Endodermal cell (in vitro differentiated cells): ENCODE measurements around the gene SALL3. TPM values are rescaled to one million over a fixed set of nuclear protein-coding genes. Genes with fewer than 3 reads are reported as not detected.
A peak's percentile ranks its signal among the peaks of the same experiment; 100 is the strongest.

Experiments used
- DNase-seq: peaks from one replicate; pipeline ENCODE4 v3.0.0-alpha.2; 2017
- H3K27ac ChIP-seq: 2 replicates; pipeline ENCODE4 v1.5.1; 2013; ENCODE audit warnings: mild to moderate bottlenecking, low read depth, low read length, moderate library complexity
- H3K27me3 ChIP-seq: 2 replicates; pipeline ENCODE4 v1.6.1; 2013; ENCODE audit warnings: mild to moderate bottlenecking, low read length, moderate library complexity; ENCODE audit not compliant: insufficient read depth, control insufficient read depth, poor library complexity, severe bottlenecking
- H3K36me3 ChIP-seq: 2 replicates; pipeline ENCODE4 v1.7.0; 2013; ENCODE audit warnings: mild to moderate bottlenecking, low read length, moderate library complexity; ENCODE audit not compliant: control insufficient read depth, insufficient read depth
- H3K4me1 ChIP-seq: one replicate; pipeline ENCODE4 v1.7.0; 2013; ENCODE audit warnings: low read length; ENCODE audit not compliant: control insufficient read depth, insufficient read depth
- H3K4me3 ChIP-seq: 2 replicates; pipeline ENCODE4 v1.5.1; 2013; ENCODE audit warnings: mild to moderate bottlenecking, low read length, moderate library complexity
- H3K9ac ChIP-seq: 2 replicates; pipeline ENCODE4 v1.6.1; 2013; ENCODE audit warnings: mild to moderate bottlenecking, low read length, moderate library complexity; ENCODE audit not compliant: poor library complexity, severe bottlenecking; ENCODE audit errors: extremely low read depth
- H3K9me3 ChIP-seq: 2 replicates; pipeline ENCODE4 v1.6.1; 2013; ENCODE audit warnings: mild to moderate bottlenecking, low read length, moderate library complexity; ENCODE audit not compliant: control insufficient read depth
- H3K27ac Mint-ChIP-seq: 2 replicates; pipeline ENCODE4 v1.8.0; 2020; ENCODE audit warnings: mixed read lengths
- H3K27me3 Mint-ChIP-seq: 2 replicates; pipeline ENCODE4 v1.8.0; 2021; ENCODE audit warnings: mild to moderate bottlenecking, mixed read lengths; ENCODE audit not compliant: insufficient read depth
- H3K36me3 Mint-ChIP-seq: 2 replicates; pipeline ENCODE4 v1.8.0; 2020; ENCODE audit warnings: low read depth, mixed read lengths
- H3K4me1 Mint-ChIP-seq: 2 replicates; pipeline ENCODE4 v1.8.0; 2020; ENCODE audit warnings: mixed read lengths
- H3K4me3 Mint-ChIP-seq: 2 replicates; pipeline ENCODE4 v1.8.0; 2020; ENCODE audit warnings: mild to moderate bottlenecking, moderate library complexity, mixed read lengths
- H3K9me3 Mint-ChIP-seq: 2 replicates; pipeline ENCODE4 v1.8.0; 2020; ENCODE audit warnings: mild to moderate bottlenecking, mixed read lengths
- CTCF ChIP-seq: fragments of 200-600 bp; sonication (generic); conservative IDR thresholded peaks from 2 replicates; pipeline ENCODE4 v1.5.0; 2021; ENCODE audit warnings: antibody characterized with exemption, mild to moderate bottlenecking
- WGBS, 2 experiments: methylation state at CpG; one replicate each; pipeline versions ENCODE4 v1.1.5 to v1.1.7; 2013; ENCODE audit warnings: missing lambda C conversion rate in 2 of 2, mixed read lengths in 1 of 2; ENCODE audit not compliant: insufficient coverage in 1 of 2, insufficient read length in 1 of 2; 5-methylcytosine and 5-hydroxymethylcytosine counted together
- long read RNA-seq, 4 experiments: library from polyadenylated mRNA in 2 of 4; library from RNA in 1 of 4; library from capped mRNA in 1 of 4; stranded (forward) in 3 of 4; unstranded in 1 of 4; transcript quantifications; one replicate each; pipeline ENCODE4 v2.0.0, GENCODE V29; 2020 to 2021; ENCODE audit warnings: inconsistent platforms in 1 of 4
- polyA plus RNA-seq, 2 experiments: library from polyadenylated mRNA; stranded (reverse); fragments of 50-300 nt; gene quantifications; one replicate each; pipeline ENCODE4 v1.2.3, GENCODE V29; 2013
- total RNA-seq, 2 donors: library from RNA; stranded (reverse); fragmentation: NEBNext Ultra II Directional in 1 of 2; extraction: Animal tissue kit (Norgen Biotek cat#: 25700) in 1 of 2; gene quantifications; 2 replicates in 1 of 2; 3 replicates in 1 of 2; pipeline ENCODE4 v1.2.1, GENCODE V29; 2021

SALL3 gene
- total RNA-seq = 10 to 100 TPM in 1 of 2 donors, 1 to 10 TPM in 1; 9.5 to 36.4 TPM
- 12.0 TPM for polyA plus RNA-seq (2013, experiment 1 of 2)
- 10.5 TPM for polyA plus RNA-seq (2013, experiment 2 of 2)
- long read RNA-seq, experiment 1 = 0 reads
- long read RNA-seq, experiment 2, full-length matches to known transcripts = 2 of 10 reads
- long read RNA-seq, experiment 2, partial matches to known transcripts = 0 of 10 reads
- long read RNA-seq, experiment 2, other reads (novel, unspliced or antisense) = 8 of 10 reads
- long read RNA-seq, experiment 3, partial matches to known transcripts = 6 of 11 reads
- long read RNA-seq, experiment 3, other reads (novel, unspliced or antisense) = 2 of 11 reads
- long read RNA-seq, experiment 4 = 0 reads

GRCh38 chr18:78979730-78980278 lies at the start of gene SALL3:
Gene SALL3 (plus strand): TSS chr18:78979818. CDS start chr18:78980275, 457 bp downstream.
- peaks cover 46% of the 10 kb centered on the region for H3K27me3 ChIP-seq

DNA sequence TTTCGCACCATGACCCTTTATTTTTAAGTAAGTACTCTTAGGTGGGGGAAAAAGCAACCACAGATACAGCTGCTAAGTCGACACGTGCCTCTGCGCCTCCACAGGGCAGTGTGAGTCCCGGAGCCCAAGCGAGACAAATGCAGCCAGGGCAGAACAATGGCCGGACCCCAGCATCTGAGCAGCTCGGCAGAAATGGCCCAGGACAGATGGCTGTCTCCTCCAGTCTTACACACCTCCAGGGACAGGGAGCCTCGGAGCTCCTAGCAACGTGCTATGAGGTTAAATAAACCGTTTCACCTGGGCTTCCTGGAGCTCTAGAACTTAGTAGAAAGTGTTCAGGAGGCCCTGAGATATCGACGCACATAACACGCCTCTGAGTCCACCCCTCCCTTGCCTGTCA lies 47.3 kb upstream of the SALL3 start:
- no peaks in the 10 kb centered on the region for H3K4me1 ChIP-seq
- H3K4me3 ChIP-seq = no peak overlapping the region
- H3K4me1 Mint-ChIP-seq = no peaks in the 10 kb centered on the region
- no peak overlapping the region for H3K27ac ChIP-seq
- no peak overlapping the region for H3K4me3 Mint-ChIP-seq
- no peak for TF ChIP-seq CTCF
- H3K27ac Mint-ChIP-seq = no peak overlapping the region
- DNase-seq = no peak
- no peaks in the 10 kb centered on the region for H3K9me3 ChIP-seq
- H3K27me3 Mint-ChIP-seq = no peaks in the 10 kb centered on the region
- H3K36me3 ChIP-seq = no peaks in the 10 kb centered on the region
- H3K9me3 Mint-ChIP-seq = no peaks in the 10 kb centered on the region
- H3K36me3 Mint-ChIP-seq = no peaks in the 10 kb centered on the region
- no peaks in the 10 kb centered on the region for H3K27me3 ChIP-seq
- no peak overlapping the region for H3K9ac ChIP-seq
- WGBS, 2 experiments = 81 to 82% methylated on average over 12 to 14 of the region's 14 CpGs

More at GRCh38 chr18:78979730-78980278, at the start of gene SALL3:
- Histone ChIP-seq H3K4me3 (peak within 1 kb of the TSS; percentile 80), H3K4me1 (peaks cover 9% of the 10 kb centered on the region), H3K27ac (no peak within 1 kb of the TSS), H3K9ac (peak within 1 kb of the TSS; percentile 71), H3K9me3 (no peaks in the 10 kb centered on the region), H3K36me3 (no peaks in the 10 kb centered on the region)
- H3K4me1 Mint-ChIP-seq = peaks cover 52% of the 10 kb centered on the region
- H3K36me3 Mint-ChIP-seq = no peaks in the 10 kb centered on the region
- peak within 1 kb of the TSS; percentile 67 for H3K4me3 Mint-ChIP-seq
- peak; percentile 91 for DNase-seq
- no peaks in the 10 kb centered on the region for H3K9me3 Mint-ChIP-seq
- TF ChIP-seq CTCF = no peak
- H3K27me3 Mint-ChIP-seq = peaks cover 37% of the 10 kb centered on the region
- H3K27ac Mint-ChIP-seq = no peak within 1 kb of the TSS
- 0% methylated on average over 6 to 102 of the region's 102 CpGs for WGBS, 2 experiments

- no peaks in the 10 kb centered on the region for H3K4me1 Mint-ChIP-seq
- no peak for DNase-seq
- 95 to 97% methylated on average over 15 to 22 of the region's 22 CpGs for WGBS, 2 experiments
- no peak for TF ChIP-seq CTCF
- Histone ChIP-seq H3K9ac (no peak overlapping the region), H3K27ac (no peak overlapping the region), H3K4me1 (no peaks in the 10 kb centered on the region), H3K36me3 (no peaks in the 10 kb centered on the region), H3K27me3 (no peaks in the 10 kb centered on the region), H3K9me3 (no peaks in the 10 kb centered on the region), H3K4me3 (no peak overlapping the region)
- no peak overlapping the region for H3K27ac Mint-ChIP-seq
- no peaks in the 10 kb centered on the region for H3K36me3 Mint-ChIP-seq
- no peak overlapping the region for H3K4me3 Mint-ChIP-seq
- no peaks in the 10 kb centered on the region for H3K9me3 Mint-ChIP-seq
- H3K27me3 Mint-ChIP-seq = no peaks in the 10 kb centered on the region
Observed at GRCh38 chr18:78934003-78934402, 45.6 kb upstream of the SALL3 start.
